Neutrophil (primary cell): ENCODE data around the gene LAIR1.

Source experiments
- H3K27ac ChIP-seq: fragments of 200-600 bp; sonication (generic); 2 replicates; pipeline ENCODE4 v1.5.1; 2016; ENCODE audit warnings: mild to moderate bottlenecking, moderate library complexity
- H3K27me3 ChIP-seq: fragments of 200-600 bp; sonication (generic); 2 replicates; pipeline ENCODE4 v1.6.0; 2016; ENCODE audit warnings: mild to moderate bottlenecking
- H3K36me3 ChIP-seq: fragments of 200-600 bp; sonication (generic); 2 replicates; pipeline ENCODE4 v1.5.1; 2017
- H3K4me1 ChIP-seq, 2 experiments: fragments of 200-600 bp in 1 of 2; sonication (generic) in 1 of 2; 1 replicate in 1 of 2; 2 replicates in 1 of 2; pipeline versions ENCODE4 v1.5.1 to v1.6.1; 2013 to 2016; ENCODE audit warnings: low read depth in 1 of 2, low read length in 1 of 2, mild to moderate bottlenecking in 1 of 2, moderate library complexity in 1 of 2; ENCODE audit not compliant: control insufficient read depth in 1 of 2, insufficient read depth in 1 of 2
- H3K4me3 ChIP-seq, 2 experiments: fragments of 200-600 bp in 1 of 2; sonication (generic) in 1 of 2; 1 replicate in 1 of 2; 2 replicates in 1 of 2; pipeline ENCODE4 v1.5.1; 2013 to 2016; ENCODE audit warnings: low read depth in 1 of 2, low read length in 1 of 2, mild to moderate bottlenecking in 1 of 2, moderate library complexity in 1 of 2
- H3K9me3 ChIP-seq: fragments of 200-600 bp; sonication (generic); 2 replicates; pipeline ENCODE4 v1.5.1; 2016
- CTCF ChIP-seq: fragments of 200-600 bp; sonication (generic); IDR thresholded peaks from 2 replicates; pipeline ENCODE4 v1.5.1; 2016; ENCODE audit warnings: antibody characterized with exemption

The LAIR1 gene

GRCh38 chr19:54312011-54312410 lies 52.7 kb downstream of the LAIR1 start:
- Histone ChIP-seq H3K4me1 (peaks cover 88 to 94% of the 10 kb centered on the region in 2 experiments), H3K9me3 (no peaks in the 10 kb centered on the region), H3K4me3 (peak overlapping the region; percentile 81 to 98), H3K36me3 (peaks cover 45% of the 10 kb centered on the region), H3K27me3 (no peaks in the 10 kb centered on the region), H3K27ac (peak overlapping the region; percentile 89)
- no peak for TF ChIP-seq CTCF

- TF ChIP-seq CTCF, result no peak
- no peaks in the 10 kb centered on the region for H3K9me3 ChIP-seq
- H3K4me1 ChIP-seq, result peaks cover 86 to 93% of the 10 kb centered on the region in 2 experiments
- peak overlapping the region; percentile 89 for H3K27ac ChIP-seq
- peaks cover 51% of the 10 kb centered on the region for H3K36me3 ChIP-seq
- H3K27me3 ChIP-seq, result no peaks in the 10 kb centered on the region
- peak overlapping the region; percentile 81 to 98 for H3K4me3 ChIP-seq
Measured at GRCh38 chr19:54311486-54311885, 53.2 kb downstream of the LAIR1 start.

GRCh38 chr19:54310543-54310942 lies 54.2 kb downstream of the LAIR1 start:
- H3K36me3 ChIP-seq, result peaks cover 60% of the 10 kb centered on the region
- H3K4me1 ChIP-seq, result peaks cover 85 to 90% of the 10 kb centered on the region in 2 experiments
- peak overlapping the region; percentile 89 for H3K27ac ChIP-seq
- H3K9me3 ChIP-seq, result no peaks in the 10 kb centered on the region
- no peaks in the 10 kb centered on the region for H3K27me3 ChIP-seq
- no peak for TF ChIP-seq CTCF
- H3K4me3 ChIP-seq, result peak overlapping the region; percentile 81 to 98

- peak overlapping the region; percentile 89 for H3K27ac ChIP-seq
- H3K36me3 ChIP-seq, result peaks cover 66% of the 10 kb centered on the region
- H3K27me3 ChIP-seq, result no peaks in the 10 kb centered on the region
- H3K4me1 ChIP-seq, result peaks cover 85 to 90% of the 10 kb centered on the region in 2 experiments
- no peak for TF ChIP-seq CTCF
- H3K4me3 ChIP-seq, result peak overlapping the region; percentile 81 to 98
- no peaks in the 10 kb centered on the region for H3K9me3 ChIP-seq
Measured at GRCh38 chr19:54309811-54310210, 54.9 kb downstream of the LAIR1 start.

GRCh38 chr19:54307389-54308020 lies 57.2 kb downstream of the LAIR1 start:
- H3K4me1 ChIP-seq, result peaks cover 92 to 94% of the 10 kb centered on the region in 2 experiments
- peaks cover 66% of the 10 kb centered on the region for H3K36me3 ChIP-seq
- no peaks in the 10 kb centered on the region for H3K9me3 ChIP-seq
- no peak for TF ChIP-seq CTCF
- peak overlapping the region; percentile 53 for H3K27ac ChIP-seq
- no peak overlapping the region for H3K4me3 ChIP-seq
- H3K27me3 ChIP-seq, result no peaks in the 10 kb centered on the region
